DND-41 (cell line): ENCODE measurements around the gene SERGEF.

Source experiments
- EZH2 ChIP-seq: IDR thresholded peaks from 3 replicates; pipeline ENCODE4 v1.6.1; 2012; ENCODE audit warnings: borderline replicate concordance, low read depth, mild to moderate bottlenecking, moderate library complexity, low read length, inconsistent platforms; ENCODE audit not compliant: severe bottlenecking
- TF ChIP-seq, protein P1 (sequence below): IDR thresholded peaks from 2 replicates; pipeline ENCODE4 v1.5.1; 2012; ENCODE audit warnings: borderline replicate concordance, low read length, moderate library complexity, mild to moderate bottlenecking; ENCODE audit not compliant: poor library complexity, severe bottlenecking; ENCODE audit errors: extremely low read depth

DNA sequence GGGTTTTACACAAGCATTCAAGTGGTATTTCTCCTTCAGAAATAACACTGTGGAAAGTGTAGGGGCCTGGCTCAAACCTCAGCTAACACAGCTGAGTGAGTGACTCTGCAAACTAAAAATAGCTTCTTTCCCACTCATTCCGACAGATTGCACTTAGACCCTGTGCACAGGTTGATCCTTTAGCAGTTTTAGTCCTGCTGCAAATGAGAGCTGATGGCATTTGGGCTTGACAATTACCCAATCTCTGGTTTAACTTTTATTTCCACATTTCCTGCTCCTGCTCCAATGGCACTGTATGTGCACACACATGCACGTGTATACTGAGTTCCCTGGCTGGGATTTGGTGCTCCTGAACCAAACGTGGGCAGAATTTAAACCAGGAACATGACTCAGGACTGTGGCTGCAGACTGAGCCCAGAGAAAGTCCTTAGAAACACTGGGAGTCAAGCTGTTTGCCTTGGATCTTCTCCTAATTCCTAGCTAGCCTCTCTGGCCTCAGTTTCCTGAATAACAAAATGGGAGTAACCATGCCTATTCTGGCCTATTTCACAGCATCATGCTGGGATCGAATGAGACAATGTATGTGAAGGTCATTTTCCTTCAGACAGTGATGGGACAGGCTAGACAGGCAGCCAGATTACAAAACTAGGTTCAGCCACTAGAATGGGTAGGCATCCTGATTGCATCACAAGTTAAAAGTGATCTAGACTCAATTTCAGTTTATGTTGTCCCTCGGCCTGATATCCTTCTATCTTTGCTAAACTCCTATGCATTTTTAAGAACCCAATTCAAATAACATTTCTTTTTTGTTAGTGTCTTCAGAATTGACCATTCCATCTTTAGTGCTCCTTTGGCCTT lies 58.2 kb downstream of the SERGEF start:
- TF ChIP-seq, protein P1, sequence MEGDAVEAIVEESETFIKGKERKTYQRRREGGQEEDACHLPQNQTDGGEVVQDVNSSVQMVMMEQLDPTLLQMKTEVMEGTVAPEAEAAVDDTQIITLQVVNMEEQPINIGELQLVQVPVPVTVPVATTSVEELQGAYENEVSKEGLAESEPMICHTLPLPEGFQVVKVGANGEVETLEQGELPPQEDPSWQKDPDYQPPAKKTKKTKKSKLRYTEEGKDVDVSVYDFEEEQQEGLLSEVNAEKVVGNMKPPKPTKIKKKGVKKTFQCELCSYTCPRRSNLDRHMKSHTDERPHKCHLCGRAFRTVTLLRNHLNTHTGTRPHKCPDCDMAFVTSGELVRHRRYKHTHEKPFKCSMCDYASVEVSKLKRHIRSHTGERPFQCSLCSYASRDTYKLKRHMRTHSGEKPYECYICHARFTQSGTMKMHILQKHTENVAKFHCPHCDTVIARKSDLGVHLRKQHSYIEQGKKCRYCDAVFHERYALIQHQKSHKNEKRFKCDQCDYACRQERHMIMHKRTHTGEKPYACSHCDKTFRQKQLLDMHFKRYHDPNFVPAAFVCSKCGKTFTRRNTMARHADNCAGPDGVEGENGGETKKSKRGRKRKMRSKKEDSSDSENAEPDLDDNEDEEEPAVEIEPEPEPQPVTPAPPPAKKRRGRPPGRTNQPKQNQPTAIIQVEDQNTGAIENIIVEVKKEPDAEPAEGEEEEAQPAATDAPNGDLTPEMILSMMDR, result no peak
- TF ChIP-seq EZH2, result no peak
